NCI-H187 treated with DMSO at 0.1 percent for 48 hours (cell line): ENCODE data around the gene OAS2.

Source experiments
- DNase-seq: peaks from one replicate; lab custom pipeline; 2025; lab: John Stamatoyannopoulos, UW

OAS2 gene

DNA sequence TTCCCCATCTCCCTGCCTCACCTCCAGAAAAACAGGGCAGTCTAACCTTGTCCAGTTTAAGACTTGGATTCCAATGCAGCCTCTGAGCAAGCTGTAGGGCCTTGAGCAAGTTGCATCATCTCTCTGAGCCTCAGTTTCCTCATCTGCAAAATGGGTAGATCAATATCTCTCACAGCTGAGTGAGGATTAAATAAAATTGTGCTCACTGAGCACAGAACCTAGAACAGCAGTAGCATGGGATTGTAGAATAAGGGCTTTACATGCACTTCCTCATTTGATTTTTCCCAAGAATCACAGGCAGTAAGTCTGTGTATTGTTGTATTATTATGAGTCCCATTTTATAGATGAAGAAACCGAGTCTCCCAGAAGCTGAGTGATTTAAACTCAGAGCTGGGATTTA is 80.2 kb downstream of the OAS2 start:
- DNase-seq = no peak

DNA sequence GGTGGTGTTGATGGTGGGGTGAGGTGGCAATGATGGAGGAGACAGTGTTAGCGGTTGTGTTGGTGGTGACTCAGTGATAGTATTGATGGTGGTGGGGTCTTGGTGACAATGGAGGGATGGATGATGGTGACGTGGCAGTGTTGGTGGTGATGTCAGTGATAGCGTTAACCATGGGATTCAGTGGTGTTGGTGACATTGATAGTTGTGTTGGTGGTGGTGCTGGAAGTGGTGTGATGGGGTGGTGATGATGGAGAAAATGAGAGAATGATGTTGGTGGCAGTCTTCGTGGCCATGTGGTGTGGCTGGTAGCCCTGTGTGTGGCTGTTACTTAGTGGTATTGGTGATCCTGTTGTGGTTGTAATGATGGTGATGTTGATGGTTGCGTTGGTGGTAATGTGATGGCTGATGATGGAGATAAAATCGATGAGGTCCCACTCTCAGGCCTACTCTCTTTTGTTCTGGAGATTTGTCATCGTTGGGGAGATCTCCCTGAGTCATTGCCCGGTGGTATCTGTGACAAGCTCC is 80.8 kb downstream of the OAS2 start:
- no peak for DNase-seq

DNA sequence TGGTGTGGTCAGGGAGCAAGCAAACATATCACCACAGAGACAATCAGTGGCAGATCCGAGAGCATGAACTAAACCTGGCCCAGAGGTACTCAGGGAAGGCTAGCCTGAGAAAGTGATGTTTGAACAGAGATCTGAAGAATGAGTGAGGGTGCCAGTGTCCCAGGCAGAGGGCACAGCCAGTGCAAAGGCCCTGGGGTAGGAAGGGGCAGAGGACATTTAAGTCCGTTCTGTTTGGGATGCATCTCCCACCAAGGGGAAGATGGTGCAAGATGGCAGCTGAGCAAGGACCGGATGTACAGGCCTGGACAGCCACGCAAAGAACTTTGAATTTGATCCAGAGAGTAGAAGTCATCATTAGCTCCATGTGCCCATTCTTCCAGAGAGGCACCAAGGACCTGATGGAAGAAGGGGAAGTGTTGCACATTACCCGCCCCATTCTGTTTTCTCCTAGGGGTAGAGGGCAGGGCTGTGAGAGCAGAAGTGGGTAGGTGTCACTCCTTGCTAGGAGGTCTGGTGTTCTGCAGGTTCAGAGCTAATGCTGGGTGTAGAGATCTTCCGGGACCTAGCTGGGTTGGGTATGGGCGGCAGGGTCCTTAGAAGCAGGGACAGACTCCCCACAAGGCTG is 82.1 kb downstream of the OAS2 start:
- no peak for DNase-seq

DNA sequence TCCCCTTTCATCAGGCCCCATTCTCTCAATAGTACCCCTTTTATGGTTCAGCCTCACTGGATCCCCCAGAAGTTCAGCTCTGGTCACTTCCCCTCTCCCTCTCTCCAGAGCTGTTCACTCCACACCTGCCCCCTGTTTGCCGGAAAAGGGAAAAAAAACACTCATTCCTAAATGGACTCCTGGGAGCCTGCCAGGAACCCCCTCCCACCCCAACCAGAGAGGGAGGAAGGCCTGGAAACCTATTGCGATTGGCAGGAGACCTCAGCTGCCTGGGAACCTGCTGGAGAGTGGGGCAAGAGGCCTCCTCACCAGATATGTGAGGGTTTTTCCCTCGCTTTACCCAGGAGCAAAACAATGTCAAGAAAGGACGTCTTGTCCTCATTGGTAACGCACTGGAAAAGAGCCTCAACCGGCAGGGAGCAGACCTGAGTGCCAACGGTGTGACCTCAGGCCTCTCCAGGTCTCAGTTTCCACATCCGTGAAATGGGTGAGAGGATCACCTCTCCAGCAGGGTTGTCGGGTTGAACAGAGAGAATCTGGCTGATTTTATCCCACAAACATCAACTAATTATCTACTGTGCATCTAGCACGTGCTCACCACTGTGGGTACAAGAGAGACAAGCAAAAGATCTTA is 82.9 kb downstream of the OAS2 start:
- no peak for DNase-seq
